ENCODE data around the gene XRCC3.

GRCh38 chr14:103692871-103693270 is 22.4 kb downstream of the XRCC3 start:
- no peak for TF ChIP-seq CTCF (IDR thresholded peaks at IDR 0.05; ENCODE audit: control extremely low read depth in 1 of 3, insufficient read depth in 1 of 3, low read depth in 1 of 3, low read length in 3 of 3)
- TF ChIP-seq EZH2 (IDR thresholded peaks at IDR 0.05; ENCODE audit: low read depth, low read length, severe bottlenecking) = no peak
- no peak for TF ChIP-seq SP1 (IDR thresholded peaks at IDR 0.05; ENCODE audit: low read depth, low read length)
- no peak for TF ChIP-seq GABPA (IDR thresholded peaks at IDR 0.05; ENCODE audit: borderline replicate concordance, insufficient read depth, low read length)
- no peak for TF ChIP-seq SRF (IDR thresholded peaks at IDR 0.05; ENCODE audit: low read depth, low read length)
- TF ChIP-seq SUZ12 (IDR thresholded peaks at IDR 0.05; ENCODE audit: low read length) = no peak
- TF ChIP-seq POLR2A (IDR thresholded peaks at IDR 0.05; ENCODE audit: control extremely low read depth in 1 of 2, low read depth in 2 of 2, low read length in 2 of 2) = no peak
- TF ChIP-seq EP300 (IDR thresholded peaks at IDR 0.05; ENCODE audit: borderline replicate concordance in 1 of 2, low read depth in 2 of 2, low read length in 2 of 2) = no peak
- TF ChIP-seq USF2 (IDR thresholded peaks at IDR 0.05; ENCODE audit: low read length) = no peak
- no peak for TF ChIP-seq FOSL1 (IDR thresholded peaks at IDR 0.05; ENCODE audit: insufficient read depth, low read depth, low read length)
- no peak for TF ChIP-seq YY1 (IDR thresholded peaks at IDR 0.05; ENCODE audit: low read depth, low read length)
- TF ChIP-seq JUN (IDR thresholded peaks at IDR 0.05; ENCODE audit: low read depth, low read length) = no peak
- no peak for TF ChIP-seq BRCA1 (IDR thresholded peaks at IDR 0.05; ENCODE audit: low read depth, low read length)
- TF ChIP-seq CEBPB (IDR thresholded peaks at IDR 0.05; ENCODE audit: low read depth, low read length) = no peak

Data from H1 (cell line).